Body of pancreas (tissue), 4 donors: Measurements from ENCODE around the gene PDK2. TPM values are rescaled to one million over a fixed set of nuclear protein-coding genes. Genes with fewer than 3 reads are reported as not detected.

ENCODE experiments used
- ATAC-seq: fragments of 150-250 bp; one replicate; pipeline ENCODE4 v1.9.1; 2016
- DNase-seq, 4 donors: peaks; one replicate each; pipeline ENCODE4 v3.0.0-alpha.2; 2019
- H3K27ac ChIP-seq, 4 donors: fragments of 200-600 bp; sonication (generic); 1 replicate in 3 of 4; 2 replicates in 1 of 4; pipeline versions ENCODE4 v1.5.1 to v1.6.1; 2016 to 2019; ENCODE audit warnings: mild to moderate bottlenecking in 1 of 4, mixed read lengths in 1 of 4, moderate library complexity in 1 of 4
- H3K27me3 ChIP-seq, 2 donors: fragments of 200-600 bp; sonication (generic); one replicate each; pipeline ENCODE4 v1.6.0; 2016; ENCODE audit warnings: mild to moderate bottlenecking in 1 of 2
- H3K36me3 ChIP-seq, 2 donors: fragments of 200-600 bp; sonication (generic); replicated peaks in 1 of 2; 2 replicates each; pipeline ENCODE4 v1.5.1; 2016; ENCODE audit warnings: low read depth in 2 of 2; ENCODE audit not compliant: insufficient read depth in 1 of 2
- H3K4me1 ChIP-seq: fragments of 200-600 bp; sonication (generic); one replicate; pipeline ENCODE4 v1.6.0; 2016
- H3K4me3 ChIP-seq, 2 donors: fragments of 200-600 bp; sonication (generic); 1 replicate in 1 of 2; 2 replicates in 1 of 2; pipeline ENCODE4 v1.5.1; 2016 to 2019
- H3K9me3 ChIP-seq, 3 donors: fragments of 200-600 bp; sonication (generic); 1 replicate in 2 of 3; 2 replicates in 1 of 3; pipeline ENCODE4 v1.5.1; 2016
- CTCF ChIP-seq, 7 experiments: fragments of 450-650 bp in 4 of 7; fragments of 200-600 bp in 3 of 7; sonication (generic) in 3 of 7; IDR thresholded peaks; one replicate each; pipeline ENCODE4 v1.5.1; 2016 to 2019; ENCODE audit warnings: antibody characterized with exemption in 7 of 7
- POLR2A ChIP-seq, 3 donors: fragments of 450-650 bp; IDR thresholded peaks; one replicate each; pipeline ENCODE4 v1.6.1; 2016; ENCODE audit warnings: antibody characterized with exemption in 3 of 3, mild to moderate bottlenecking in 2 of 3
- WGBS, 2 donors: methylation state at CpG; one replicate each; pipeline ENCODE4 v1.1.5; 2017; 5-methylcytosine and 5-hydroxymethylcytosine counted together
- intact Hi-C: fragments of 100-400 bp; cut with DNase I; formaldehyde crosslinking; loops from one replicate; pipeline ENCODE4 v1.15.1; 2023
- total RNA-seq, 2 donors: library from RNA; depleted of rRNA; stranded (reverse); fragments of >200 nt; gene quantifications; one replicate each; pipeline ENCODE4 v1.1.0, GENCODE V29; 2016

Gene PDK2
- total RNA-seq = 100 to 1,000 TPM in 1 of 2 donors, 10 to 100 TPM in 1; 27.0 to 119 TPM

- Histone ChIP-seq H3K4me3 (peak within 1 kb of the TSS; percentile 72 to 90), H3K36me3 (peaks cover 0 to 2% of the 10 kb centered on the region in 2 donors), H3K4me1 (peaks cover 52% of the 10 kb centered on the region), H3K9me3 (no peaks in the 10 kb centered on the region), H3K27ac (peak within 1 kb of the TSS; percentile 82 to 96 (median 86)), H3K27me3 (no peaks in the 10 kb centered on the region)
- intact Hi-C loops = no loop called here
- TF ChIP-seq CTCF (IDR thresholded peaks at IDR 0.05) (peak in 1 of 7 experiments; percentile 14), POLR2A (IDR thresholded peaks at IDR 0.05) (peak; percentile 77 to 93 (median 85))
- DNase-seq (peak; percentile 95 to 97 (median 97)), ATAC-seq (peak; percentile 93)
- WGBS, 2 donors = 0 to 1% methylated on average over 45 to 56 of the region's 68 CpGs
These were observed at the start of gene PDK2 for GRCh38 chr17:50094753-50095619. Gene PDK2, plus strand, starts transcription at chr17:50095351. Its CDS starts 85 bp downstream, at chr17:50095436.

GRCh38 chr17:50046179-50046578 is 49.0 kb upstream of the PDK2 start:
- Histone ChIP-seq H3K36me3 (no peaks in the 10 kb centered on the region), H3K27ac (no peak overlapping the region), H3K4me3 (no peak overlapping the region), H3K27me3 (no peaks in the 10 kb centered on the region), H3K9me3 (no peaks in the 10 kb centered on the region), H3K4me1 (peaks cover 31% of the 10 kb centered on the region)
- intact Hi-C loops = no loop called here
- 68 to 83% methylated on average over 2 of the region's 2 CpGs for WGBS, 2 donors
- no peak for DNase-seq
- no peak for ATAC-seq
- TF ChIP-seq CTCF (IDR thresholded peaks at IDR 0.05) (no peak), POLR2A (IDR thresholded peaks at IDR 0.05) (no peak)

- intact Hi-C loops = no loop called here
- Histone ChIP-seq H3K27me3 (no peaks in the 10 kb centered on the region), H3K4me3 (no peak overlapping the region), H3K27ac (no peak overlapping the region), H3K9me3 (no peaks in the 10 kb centered on the region), H3K36me3 (no peaks in the 10 kb centered on the region), H3K4me1 (peaks cover 36% of the 10 kb centered on the region)
- DNase-seq (no peak), ATAC-seq (no peak)
- TF ChIP-seq CTCF (IDR thresholded peaks at IDR 0.05) = no peak
- no peak for TF ChIP-seq POLR2A (IDR thresholded peaks at IDR 0.05)
- WGBS, 2 donors = 83 to 89% methylated on average over 3 to 6 of the region's 6 CpGs
These were observed 48.5 kb upstream of the PDK2 start for GRCh38 chr17:50046667-50047066.

- no peaks in the 10 kb centered on the region for H3K9me3 ChIP-seq
- H3K36me3 ChIP-seq = no peaks in the 10 kb centered on the region
- peaks cover 41% of the 10 kb centered on the region for H3K4me1 ChIP-seq
- ATAC-seq (no peak), DNase-seq (no peak)
- no peak overlapping the region for H3K27ac ChIP-seq
- H3K27me3 ChIP-seq = no peaks in the 10 kb centered on the region
- intact Hi-C loops = no loop called here
- WGBS, 2 donors = 87 to 96% methylated on average over 4 to 6 of the region's 6 CpGs
- no peak overlapping the region for H3K4me3 ChIP-seq
- TF ChIP-seq CTCF (IDR thresholded peaks at IDR 0.05) = no peak
- TF ChIP-seq POLR2A (IDR thresholded peaks at IDR 0.05) = no peak
These were observed 48.1 kb upstream of the PDK2 start for GRCh38 chr17:50047083-50047482.
